ENCODE measurements around the gene ATXN10. TPM values are rescaled to one million over a fixed set of nuclear protein-coding genes. Genes with fewer than 3 reads are reported as not detected.

ATXN10 gene
- total RNA-seq, 1 donor from 2014 or later: 84.2 TPM

- intact Hi-C loops (cut with micrococcal nuclease): no loop called here
Observed at GRCh38 chr22:45870011-45870410, 198.4 kb downstream of the ATXN10 start.

- intact Hi-C loops (cut with micrococcal nuclease): no loop called here
Observed at GRCh38 chr22:45871721-45872120, 200.1 kb downstream of the ATXN10 start.

- intact Hi-C loops (cut with micrococcal nuclease): no loop called here
Observed at GRCh38 chr22:45872659-45873263, 201.1 kb downstream of the ATXN10 start.

- intact Hi-C loops (cut with micrococcal nuclease): no loop called here
Observed at GRCh38 chr22:45876136-45877035, 204.8 kb downstream of the ATXN10 start.

- intact Hi-C loops (cut with micrococcal nuclease): no loop called here
Observed at GRCh38 chr22:45877036-45877380, 205.4 kb downstream of the ATXN10 start.

- intact Hi-C loops (cut with micrococcal nuclease): no loop called here
Observed at GRCh38 chr22:45877651-45878050, 206.0 kb downstream of the ATXN10 start.

GRCh38 chr22:45878051-45878781 is 206.6 kb downstream of the ATXN10 start:
- intact Hi-C loops (cut with micrococcal nuclease): no loop called here

GRCh38 chr22:45878901-45879551 is 207.4 kb downstream of the ATXN10 start:
- intact Hi-C loops (cut with micrococcal nuclease): no loop called here

- intact Hi-C loops (cut with micrococcal nuclease): no loop called here
Observed at GRCh38 chr22:45879552-45879949, 207.9 kb downstream of the ATXN10 start.

GRCh38 chr22:45880091-45880715 is 208.6 kb downstream of the ATXN10 start:
- intact Hi-C loops (cut with micrococcal nuclease): no loop called here

- intact Hi-C loops (cut with micrococcal nuclease): no loop called here
Observed at GRCh38 chr22:45880716-45881523, 209.3 kb downstream of the ATXN10 start.

GRCh38 chr22:45881524-45881875 is 209.9 kb downstream of the ATXN10 start:
- intact Hi-C loops (cut with micrococcal nuclease): no loop called here

GRCh38 chr22:45882881-45883810 is 211.5 kb downstream of the ATXN10 start:
- intact Hi-C loops (cut with micrococcal nuclease): no loop called here

GRCh38 chr22:45883811-45884170 is 212.2 kb downstream of the ATXN10 start:
- intact Hi-C loops (cut with micrococcal nuclease): no loop called here

GRCh38 chr22:45884201-45885062 is 212.8 kb downstream of the ATXN10 start:
- intact Hi-C loops (cut with micrococcal nuclease): no loop called here

- intact Hi-C loops (cut with micrococcal nuclease): no loop called here
Observed at GRCh38 chr22:45885171-45885840, 213.7 kb downstream of the ATXN10 start.

- intact Hi-C loops (cut with micrococcal nuclease): no loop called here
Observed at GRCh38 chr22:45885941-45886395, 214.3 kb downstream of the ATXN10 start.

GRCh38 chr22:45886540-45886939 is 214.9 kb downstream of the ATXN10 start:
- intact Hi-C loops (cut with micrococcal nuclease): no loop called here

All from T-helper 1 cell treated with Interleukin-12 subunit alpha and Interleukin-12 subunit beta and Interleukin-4 antibody, amounts not matched to agents 30 ng/mL and 1 ng/mL, for 36 hours (primary cell).